ENCODE measurements around the gene ERP27. TPM values are rescaled to one million over a fixed set of nuclear protein-coding genes. Genes with fewer than 3 reads are reported as not detected.

Gene ERP27
- 1 to 10 TPM in 1 of 4 donors, under 1 TPM in 2, not detected in 1; 0.54 to 3.4 (median 0.96) TPM for total RNA-seq

DNA sequence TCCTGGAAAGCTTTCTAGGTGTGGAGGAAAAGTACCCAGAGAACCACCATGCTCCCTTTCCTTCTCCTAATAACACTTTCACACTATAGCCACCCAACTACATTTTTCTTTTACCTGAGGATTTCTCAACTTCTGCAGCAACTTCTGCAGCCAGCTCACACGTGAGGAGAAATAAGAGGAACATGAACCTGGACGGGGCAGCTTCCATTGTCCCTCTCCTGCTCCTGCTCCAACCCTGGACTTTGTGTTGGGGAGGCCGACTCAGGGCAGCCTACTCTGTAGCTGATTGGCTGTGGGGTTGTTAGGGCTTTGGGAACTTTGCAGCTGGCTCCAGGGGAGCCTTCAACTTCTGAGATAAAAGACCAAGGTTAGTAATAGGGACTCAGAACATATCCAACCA, at the start of gene ERP27:
TSS of gene ERP27 (minus strand) at position 237 of the 400 bp plus-strand sequence. CDS start at position 208, 29 bp downstream.
- no peaks in the 10 kb centered on the region for H3K9me3 ChIP-seq
- peaks cover 0 to 10% of the 10 kb centered on the region in 2 donors for H3K36me3 ChIP-seq
- ATAC-seq: no peak
- H3K4me3 ChIP-seq: no peak within 1 kb of the TSS
- 100% methylated on average over 1 to 2 of the region's 3 CpGs for WGBS, 2 donors (ENCODE audit: low coverage in 1 of 2)
- H3K4me1 ChIP-seq: no peaks in the 10 kb centered on the region
- TF ChIP-seq EP300 (IDR thresholded peaks at IDR 0.05) (no peak), POLR2AphosphoS5 (IDR thresholded peaks at IDR 0.05) (no peak), POLR2A (IDR thresholded peaks at IDR 0.05) (no peak)
- TF ChIP-seq, protein P1, sequence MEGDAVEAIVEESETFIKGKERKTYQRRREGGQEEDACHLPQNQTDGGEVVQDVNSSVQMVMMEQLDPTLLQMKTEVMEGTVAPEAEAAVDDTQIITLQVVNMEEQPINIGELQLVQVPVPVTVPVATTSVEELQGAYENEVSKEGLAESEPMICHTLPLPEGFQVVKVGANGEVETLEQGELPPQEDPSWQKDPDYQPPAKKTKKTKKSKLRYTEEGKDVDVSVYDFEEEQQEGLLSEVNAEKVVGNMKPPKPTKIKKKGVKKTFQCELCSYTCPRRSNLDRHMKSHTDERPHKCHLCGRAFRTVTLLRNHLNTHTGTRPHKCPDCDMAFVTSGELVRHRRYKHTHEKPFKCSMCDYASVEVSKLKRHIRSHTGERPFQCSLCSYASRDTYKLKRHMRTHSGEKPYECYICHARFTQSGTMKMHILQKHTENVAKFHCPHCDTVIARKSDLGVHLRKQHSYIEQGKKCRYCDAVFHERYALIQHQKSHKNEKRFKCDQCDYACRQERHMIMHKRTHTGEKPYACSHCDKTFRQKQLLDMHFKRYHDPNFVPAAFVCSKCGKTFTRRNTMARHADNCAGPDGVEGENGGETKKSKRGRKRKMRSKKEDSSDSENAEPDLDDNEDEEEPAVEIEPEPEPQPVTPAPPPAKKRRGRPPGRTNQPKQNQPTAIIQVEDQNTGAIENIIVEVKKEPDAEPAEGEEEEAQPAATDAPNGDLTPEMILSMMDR (IDR thresholded peaks at IDR 0.05): no peak
- no peak within 1 kb of the TSS for H3K27ac ChIP-seq
- no peaks in the 10 kb centered on the region for H3K27me3 ChIP-seq

DNA sequence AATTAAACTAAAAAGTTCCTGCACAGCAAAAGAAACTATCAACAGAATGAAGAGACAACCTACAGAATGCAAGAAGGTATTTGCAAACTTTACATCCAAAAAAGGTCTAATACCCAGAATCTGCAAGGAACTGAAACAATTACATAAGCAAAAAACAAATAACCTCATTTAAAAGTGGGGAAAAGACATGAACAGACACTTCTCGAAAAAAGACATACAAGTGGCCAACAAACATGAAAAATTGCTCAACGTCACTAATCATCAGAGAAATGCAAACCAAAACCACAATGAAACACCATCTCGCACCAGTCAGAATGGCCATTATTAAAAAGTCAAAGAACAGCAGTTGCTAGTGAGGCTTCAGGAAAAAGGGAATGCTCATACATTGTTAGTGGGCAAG, 49.7 kb upstream of the ERP27 start:
- TF ChIP-seq EP300 (IDR thresholded peaks at IDR 0.05): no peak
- TF ChIP-seq, protein P1 (IDR thresholded peaks at IDR 0.05): no peak
- TF ChIP-seq POLR2AphosphoS5 (IDR thresholded peaks at IDR 0.05): no peak
- TF ChIP-seq POLR2A (IDR thresholded peaks at IDR 0.05): no peak
- H3K4me3 ChIP-seq: no peak overlapping the region
- WGBS, 2 donors (ENCODE audit: low coverage in 1 of 2): 83 to 93% methylated on average over 3 of the region's 3 CpGs
- no peak for ATAC-seq
- no peak overlapping the region for H3K27ac ChIP-seq
- no peaks in the 10 kb centered on the region for H3K36me3 ChIP-seq
- H3K27me3 ChIP-seq: no peaks in the 10 kb centered on the region
- H3K4me1 ChIP-seq: no peaks in the 10 kb centered on the region
- H3K9me3 ChIP-seq: no peaks in the 10 kb centered on the region

- Histone ChIP-seq H3K9me3 (no peaks in the 10 kb centered on the region), H3K27me3 (no peaks in the 10 kb centered on the region), H3K27ac (no peak overlapping the region), H3K4me1 (no peaks in the 10 kb centered on the region), H3K36me3 (no peaks in the 10 kb centered on the region), H3K4me3 (no peak overlapping the region)
- 44 to 47% methylated on average over 4 of the region's 4 CpGs for WGBS, 2 donors (ENCODE audit: low coverage in 1 of 2)
- ATAC-seq: no peak
- TF ChIP-seq, protein P1 (IDR thresholded peaks at IDR 0.05): peak in 2 of 4 experiments; percentile 29 to 33
- TF ChIP-seq POLR2A (IDR thresholded peaks at IDR 0.05) (no peak), POLR2AphosphoS5 (IDR thresholded peaks at IDR 0.05) (no peak), EP300 (IDR thresholded peaks at IDR 0.05) (no peak)
These were observed 48.1 kb upstream of the ERP27 start for GRCh38 chr12:14986449-14986848.

DNA sequence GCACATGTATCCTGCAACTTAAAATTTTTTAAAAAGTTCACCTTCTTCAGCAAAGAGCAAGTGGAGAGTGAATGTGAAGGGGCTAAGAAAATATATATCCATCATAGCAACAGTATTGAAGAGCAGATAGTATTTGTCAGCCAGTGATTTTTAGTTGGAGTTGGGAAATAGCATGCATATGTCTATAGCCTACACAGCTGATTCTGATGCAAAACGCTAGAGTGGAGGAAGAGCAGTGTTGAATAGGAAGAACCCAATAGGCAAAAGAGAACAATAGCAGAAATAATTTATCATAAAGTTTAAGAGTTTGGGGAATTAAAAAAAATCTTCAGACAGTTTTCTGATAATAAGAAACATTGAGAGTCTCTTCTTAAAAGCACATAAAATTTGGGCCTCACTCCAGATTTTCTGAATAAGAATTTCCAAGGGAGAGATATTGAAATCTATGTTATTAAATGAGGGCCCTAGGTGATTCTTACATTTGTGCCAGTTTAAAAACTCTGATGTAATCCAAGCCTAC, 46.5 kb upstream of the ERP27 start:
- Histone ChIP-seq H3K27me3 (no peaks in the 10 kb centered on the region), H3K4me1 (no peaks in the 10 kb centered on the region), H3K36me3 (no peaks in the 10 kb centered on the region), H3K4me3 (no peak overlapping the region), H3K9me3 (no peaks in the 10 kb centered on the region), H3K27ac (no peak overlapping the region)
- TF ChIP-seq POLR2A (IDR thresholded peaks at IDR 0.05): no peak
- no peak for TF ChIP-seq EP300 (IDR thresholded peaks at IDR 0.05)
- TF ChIP-seq, protein P1 (IDR thresholded peaks at IDR 0.05): no peak
- no peak for TF ChIP-seq POLR2AphosphoS5 (IDR thresholded peaks at IDR 0.05)
- no peak for ATAC-seq
- 83 to 100% methylated on average over 1 of the region's 1 CpG for WGBS, 2 donors (ENCODE audit: low coverage in 1 of 2)

- Histone ChIP-seq H3K36me3 (no peaks in the 10 kb centered on the region), H3K27ac (no peak overlapping the region), H3K4me3 (no peak overlapping the region), H3K27me3 (no peaks in the 10 kb centered on the region), H3K9me3 (no peaks in the 10 kb centered on the region), H3K4me1 (no peaks in the 10 kb centered on the region)
- no peak for ATAC-seq
- WGBS, 2 donors (ENCODE audit: low coverage in 1 of 2): 80 to 91% methylated on average over 1 of the region's 1 CpG
- no peak for TF ChIP-seq EP300 (IDR thresholded peaks at IDR 0.05)
- TF ChIP-seq POLR2A (IDR thresholded peaks at IDR 0.05): no peak
- no peak for TF ChIP-seq POLR2AphosphoS5 (IDR thresholded peaks at IDR 0.05)
- TF ChIP-seq, protein P1 (IDR thresholded peaks at IDR 0.05): no peak
These were observed 45.7 kb upstream of the ERP27 start for GRCh38 chr12:14984036-14984435.
